ENCODE measurements around the gene FIBCD1.
A peak's percentile ranks its signal among the peaks of the same experiment; 100 is the strongest.

FIBCD1 gene

DNA sequence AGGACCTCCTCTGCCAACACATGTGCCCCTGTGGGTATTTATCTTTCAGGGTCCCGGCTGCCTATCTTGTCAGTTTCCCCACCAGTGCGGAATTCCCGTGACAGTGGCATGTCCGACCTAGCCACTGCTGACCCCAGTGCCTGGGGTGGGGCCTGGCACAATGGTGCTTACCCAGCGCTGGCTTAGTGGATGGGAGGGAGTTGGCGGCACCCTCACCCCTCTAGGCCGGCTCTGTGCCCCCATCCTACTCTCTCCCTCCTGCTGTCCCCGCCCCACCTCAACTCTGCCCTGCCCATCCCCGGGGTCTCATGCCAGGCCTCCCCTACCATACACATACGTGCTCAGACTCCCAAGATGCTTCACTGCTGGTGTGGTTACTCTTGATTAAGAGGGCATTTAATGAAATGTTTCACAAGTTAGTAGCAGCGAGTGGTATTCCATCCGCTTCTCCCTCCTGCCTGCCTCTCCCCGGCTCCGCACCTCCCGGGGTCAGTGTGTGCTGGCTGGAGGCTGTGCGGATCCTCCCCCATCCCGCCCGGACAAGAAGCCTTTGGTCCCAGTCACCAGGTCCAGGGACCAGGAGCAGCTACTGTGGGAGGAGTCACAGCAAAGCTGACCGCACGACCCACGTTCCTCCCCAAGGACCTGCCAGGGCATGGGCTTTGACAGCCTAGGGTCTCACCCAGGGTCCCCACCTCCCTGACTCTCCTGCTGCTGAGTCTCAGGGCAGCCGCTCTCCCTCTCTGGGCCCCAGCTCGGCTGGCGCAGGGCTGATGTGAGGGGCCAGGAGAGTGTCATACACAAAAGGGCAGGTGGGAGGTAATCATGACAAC, 32.9 kb downstream of the FIBCD1 start:
- DNase-seq, result no peak

DNA sequence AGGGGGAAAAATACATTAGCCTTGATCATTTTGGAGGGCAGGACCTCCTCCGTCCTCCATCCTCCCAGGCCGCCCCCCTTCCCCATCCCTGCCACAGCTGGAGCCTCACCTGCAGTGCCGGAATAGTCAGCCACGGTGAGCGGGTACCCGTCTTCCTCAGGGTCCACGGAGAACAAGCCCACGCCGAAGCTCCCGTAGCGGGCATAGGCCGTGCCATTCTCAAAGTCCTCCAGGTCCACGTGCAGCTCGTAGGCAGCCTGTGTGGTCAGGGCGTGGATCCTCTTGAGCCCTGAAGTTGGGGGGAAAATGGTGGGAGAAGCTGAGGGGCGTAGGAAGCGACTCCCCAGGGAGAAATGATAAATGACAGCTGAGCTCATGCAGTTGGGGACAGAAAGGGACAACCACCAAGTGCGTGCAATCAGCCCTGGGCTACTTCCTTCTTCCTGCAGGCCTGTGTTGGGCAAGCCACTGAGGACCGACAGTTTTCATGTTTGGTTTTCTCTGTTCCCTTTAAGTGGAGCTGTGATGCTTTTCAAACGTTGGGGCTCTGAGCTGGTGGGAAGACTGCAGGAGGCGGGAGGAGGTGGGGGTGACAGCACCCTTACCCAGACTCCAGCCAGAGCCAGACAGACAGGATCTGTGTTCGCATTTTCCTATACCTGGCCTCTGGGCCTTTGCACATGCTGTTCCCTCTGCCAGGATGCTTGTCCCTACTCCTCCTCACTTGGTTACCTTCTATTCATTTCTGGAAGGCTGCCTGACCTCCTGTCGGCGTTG, 33.7 kb downstream of the FIBCD1 start:
- no peak for DNase-seq

DNA sequence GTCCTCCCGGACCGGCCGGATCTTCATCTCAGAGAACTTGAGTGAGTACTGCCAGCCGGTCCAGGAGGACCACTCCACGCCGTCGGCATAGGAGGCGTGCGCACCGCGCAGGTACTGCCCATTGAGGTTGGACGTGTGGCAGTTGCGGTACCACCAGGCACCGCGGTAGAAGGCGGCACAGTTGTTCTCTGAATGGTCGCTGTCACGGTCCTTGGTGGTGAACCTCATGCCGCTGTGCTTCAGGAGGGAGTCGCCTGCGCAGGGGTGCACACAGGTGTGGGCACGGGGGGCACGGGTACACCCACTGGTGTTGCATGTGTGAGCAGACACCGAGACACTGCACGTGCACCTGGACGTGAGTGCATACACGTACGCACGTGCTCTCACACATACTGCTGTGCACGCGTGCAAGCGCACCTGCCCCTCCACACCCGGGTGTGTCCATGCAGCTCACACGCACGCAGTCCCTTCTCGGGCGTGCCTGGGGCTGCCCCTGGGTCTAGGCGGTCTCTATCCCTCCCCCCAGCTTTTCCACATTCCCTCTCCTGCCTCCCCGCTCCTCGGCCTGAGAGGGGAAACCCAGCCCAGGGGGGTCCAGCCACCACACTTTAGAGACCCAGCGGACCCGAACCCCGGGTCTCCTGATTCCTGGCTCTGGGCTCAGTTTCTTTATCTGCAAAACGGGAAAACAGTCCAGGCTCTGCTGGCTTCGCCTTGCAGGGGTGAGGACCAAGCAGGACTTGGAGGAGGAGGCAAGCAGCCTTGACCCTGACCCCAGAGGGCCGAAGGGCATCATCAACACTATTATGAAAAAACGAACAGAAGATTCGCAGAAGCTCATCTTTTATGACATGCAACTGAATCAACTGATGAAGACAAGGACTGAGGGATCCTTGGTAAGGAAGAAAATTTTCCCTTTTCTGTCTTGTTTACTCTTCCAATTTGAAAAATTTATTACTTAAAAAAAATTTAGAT, 34.7 kb downstream of the FIBCD1 start:
- DNase-seq, result no peak

DNA sequence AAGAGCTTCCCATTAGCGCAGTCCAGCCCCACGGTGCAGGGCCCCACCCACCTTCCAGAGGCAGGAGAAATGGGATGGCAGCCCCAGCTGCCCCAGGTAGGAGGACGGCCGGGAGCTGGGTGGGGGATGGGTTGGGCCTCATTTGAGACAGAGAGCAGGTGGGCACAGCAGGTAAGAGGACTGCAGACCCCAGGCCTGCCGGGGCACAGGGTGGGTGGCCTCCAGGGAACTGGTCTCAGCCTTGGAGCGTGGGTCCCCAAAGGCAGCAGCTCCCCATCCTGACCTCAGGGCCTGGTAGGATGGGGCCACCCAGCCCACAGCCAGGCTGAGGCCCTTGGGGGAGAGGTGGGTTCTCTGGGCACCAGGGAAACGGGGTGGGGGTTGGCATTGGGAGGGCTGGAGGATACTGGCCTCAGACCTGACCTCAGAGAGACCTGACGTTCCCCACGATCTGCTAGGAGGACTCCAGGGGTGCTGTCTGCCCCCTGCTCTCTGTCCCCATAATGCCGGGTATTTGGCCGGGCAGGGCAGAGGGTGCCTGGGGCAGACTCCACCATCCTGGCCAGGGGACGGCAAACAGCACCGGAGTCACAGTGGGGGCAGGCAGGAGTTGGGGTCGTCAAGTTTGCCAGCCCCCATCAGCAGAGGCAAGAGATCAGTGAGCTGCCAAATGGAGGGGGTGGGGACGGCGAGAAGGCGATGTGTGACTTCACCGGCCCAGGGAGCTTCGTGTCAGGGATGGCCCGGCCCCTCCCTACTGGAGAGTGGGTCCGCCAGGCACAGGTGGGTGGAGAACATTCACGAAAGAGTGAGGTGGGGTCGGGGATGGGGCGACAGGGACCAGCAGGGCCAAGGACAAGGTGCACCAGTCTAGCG, 35.6 kb downstream of the FIBCD1 start:
- no peak for DNase-seq

DNA sequence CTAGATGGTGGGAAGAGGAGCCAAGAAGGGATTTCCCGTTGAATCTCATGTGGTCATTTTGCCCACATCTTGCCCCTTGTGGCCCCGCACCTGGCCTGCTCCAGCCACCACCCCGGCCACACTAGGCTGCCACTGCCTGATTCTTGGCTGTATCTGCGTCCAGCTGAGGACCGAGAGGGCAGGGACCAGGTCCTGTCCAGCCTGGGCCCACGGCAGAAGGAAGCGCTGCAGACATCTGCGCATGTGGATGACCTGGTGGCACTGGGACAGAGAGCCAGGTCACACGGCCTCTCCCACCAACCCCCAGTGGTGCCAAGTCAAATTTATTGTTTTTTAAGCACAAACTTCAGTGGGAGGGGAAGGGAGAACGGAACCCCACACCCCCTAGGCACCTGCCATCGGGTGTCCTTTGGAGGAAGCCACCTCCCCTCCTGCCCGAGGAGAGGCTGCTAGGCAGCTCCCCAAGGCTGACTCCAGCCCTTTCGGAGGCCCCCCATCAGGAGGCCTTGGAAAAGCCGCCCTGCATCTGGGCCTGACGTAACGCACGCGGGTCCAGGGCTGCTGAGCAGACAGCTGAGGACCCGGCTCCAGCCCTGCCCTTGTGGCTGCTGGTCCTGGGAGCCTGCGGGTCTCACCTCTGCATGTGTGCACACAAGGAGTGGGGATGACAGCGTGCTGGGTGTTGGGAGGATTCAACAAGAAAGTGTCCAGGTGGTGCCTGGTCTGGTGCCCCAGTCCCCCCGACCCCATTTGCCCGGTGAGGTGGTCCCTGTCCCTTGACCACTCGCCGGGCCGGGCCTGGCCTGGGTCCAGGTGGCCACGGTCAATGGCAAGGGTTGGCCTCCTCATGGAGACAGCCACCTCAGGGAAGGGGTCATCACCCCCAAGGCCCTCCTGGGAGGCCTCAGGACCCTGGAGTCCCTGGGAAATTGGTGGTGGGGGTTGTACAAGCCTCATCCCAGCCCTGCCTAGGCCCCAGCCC, 36.6 kb downstream of the FIBCD1 start:
- DNase-seq, result no peak

DNA sequence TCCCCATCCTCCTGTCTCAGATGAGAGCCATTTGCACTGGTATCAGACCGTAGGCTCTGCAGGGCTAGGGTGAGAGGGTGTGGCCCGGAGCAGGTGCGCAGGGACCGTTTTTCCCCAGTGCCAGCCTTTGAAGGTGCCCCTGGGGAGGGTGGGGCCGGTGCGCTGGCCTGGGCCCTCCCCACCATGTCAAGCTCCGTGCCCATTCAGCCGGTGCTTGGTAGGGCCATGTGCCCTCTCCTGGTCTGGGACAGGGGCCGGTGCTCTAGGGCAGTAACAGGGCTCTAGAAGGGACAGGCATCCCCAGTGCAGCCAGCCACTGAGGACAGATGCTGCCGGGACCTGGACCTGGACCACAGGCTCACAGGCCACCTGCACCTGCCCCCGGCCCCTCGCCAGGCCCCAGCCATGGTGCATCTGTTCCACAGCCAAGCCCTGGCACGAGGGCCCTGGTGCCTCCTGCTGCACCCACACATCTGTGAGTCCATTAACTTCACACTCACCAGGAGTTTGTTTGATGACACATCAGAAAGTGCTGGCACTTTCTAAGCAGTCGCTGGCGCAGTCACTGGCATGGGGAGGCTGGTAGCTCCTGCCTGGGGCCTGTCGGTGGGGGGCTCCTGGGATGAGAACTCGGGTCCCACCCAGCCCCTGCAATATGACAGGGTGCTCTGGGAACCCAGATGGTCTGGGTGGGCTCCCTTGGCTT, 37.4 kb downstream of the FIBCD1 start:
- DNase-seq, result no peak

DNA sequence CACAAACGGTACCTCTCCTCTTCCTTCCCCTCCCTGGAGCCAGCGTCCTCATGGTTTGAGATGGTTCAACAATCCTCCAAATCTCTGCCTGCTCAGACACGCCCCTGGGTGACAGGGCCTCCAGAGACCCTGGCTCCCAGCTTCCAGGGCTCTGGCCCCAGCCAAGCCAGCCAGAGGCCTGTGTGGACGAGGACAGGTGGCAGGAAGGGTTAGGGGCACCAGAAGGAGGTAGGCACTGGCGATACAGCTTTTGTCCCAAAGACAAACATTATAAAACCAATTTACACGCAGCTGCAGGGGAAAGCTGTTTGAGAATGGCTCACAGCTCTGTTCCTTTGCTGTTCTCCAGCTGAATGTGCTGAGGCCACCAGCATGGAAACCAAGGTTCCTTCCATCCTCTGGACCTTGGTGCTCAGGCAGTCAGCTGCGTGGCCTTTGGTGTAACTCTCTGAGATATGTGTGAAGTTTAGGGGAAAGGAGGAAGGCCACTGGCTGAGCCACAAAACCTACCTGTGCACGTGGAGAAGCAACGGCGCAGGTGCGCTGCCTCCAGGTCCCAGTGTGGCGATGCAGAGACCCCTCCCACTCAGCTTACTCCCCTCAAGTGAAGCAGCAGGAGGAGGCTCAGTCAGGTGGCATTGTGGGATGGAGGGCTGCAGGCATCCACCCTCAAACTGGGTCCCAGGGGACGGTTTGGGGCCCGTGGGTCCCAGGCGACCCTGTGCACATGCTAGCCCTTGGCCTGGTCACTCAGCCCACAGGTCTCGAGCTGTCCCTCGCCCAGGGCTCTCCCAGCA, 38.1 kb downstream of the FIBCD1 start:
- no peak for DNase-seq

DNA sequence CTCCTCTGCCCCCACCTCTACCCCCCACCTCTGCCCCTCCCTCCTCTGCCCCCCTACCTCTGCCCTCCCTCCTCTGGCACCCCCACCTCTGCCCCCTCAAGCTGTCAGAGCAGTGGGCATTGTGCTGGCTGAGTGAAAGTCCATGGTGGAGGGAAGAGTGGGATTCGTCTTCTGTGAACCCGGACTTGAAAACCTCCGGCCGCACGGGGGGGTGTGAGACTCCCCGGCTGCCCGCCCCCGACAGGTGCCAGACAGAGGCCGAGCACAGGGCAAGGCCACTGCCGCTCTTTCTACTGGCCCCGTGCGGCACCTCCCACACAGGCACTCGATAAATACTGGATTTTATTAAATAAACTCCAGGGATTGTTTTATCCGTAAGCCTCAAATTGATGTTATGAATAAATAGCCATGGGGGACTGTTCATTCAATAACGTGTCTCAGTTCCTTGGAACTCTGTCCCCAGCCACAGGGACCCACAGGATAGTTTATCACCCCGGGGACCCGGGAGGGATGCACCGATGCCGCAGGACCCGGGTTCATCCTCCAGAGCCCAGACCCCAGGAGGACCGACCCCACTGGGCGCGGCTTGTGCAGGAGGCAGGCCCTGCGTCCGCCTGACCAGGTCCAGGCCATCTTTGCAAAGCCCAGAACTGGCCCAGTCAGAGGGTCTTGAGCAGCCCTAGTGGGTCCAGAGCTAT, 39.8 kb downstream of the FIBCD1 start:
- no peak for DNase-seq

DNA sequence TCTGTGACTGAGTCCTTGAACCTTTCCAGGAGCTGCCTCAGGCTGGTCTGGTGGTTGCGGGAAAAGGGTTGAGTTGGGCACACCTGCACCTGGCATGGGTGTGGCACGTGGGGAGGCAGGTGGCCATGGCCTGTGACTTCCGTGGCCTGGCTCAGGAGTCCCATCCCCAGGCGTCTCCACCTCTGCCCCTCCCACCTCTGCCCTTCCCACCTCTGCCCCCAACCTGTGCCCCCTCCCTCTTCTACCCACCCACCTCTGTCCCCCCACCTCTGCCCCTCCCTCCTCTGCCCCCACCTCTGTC, 40.5 kb downstream of the FIBCD1 start:
- no peak for DNase-seq

DNA sequence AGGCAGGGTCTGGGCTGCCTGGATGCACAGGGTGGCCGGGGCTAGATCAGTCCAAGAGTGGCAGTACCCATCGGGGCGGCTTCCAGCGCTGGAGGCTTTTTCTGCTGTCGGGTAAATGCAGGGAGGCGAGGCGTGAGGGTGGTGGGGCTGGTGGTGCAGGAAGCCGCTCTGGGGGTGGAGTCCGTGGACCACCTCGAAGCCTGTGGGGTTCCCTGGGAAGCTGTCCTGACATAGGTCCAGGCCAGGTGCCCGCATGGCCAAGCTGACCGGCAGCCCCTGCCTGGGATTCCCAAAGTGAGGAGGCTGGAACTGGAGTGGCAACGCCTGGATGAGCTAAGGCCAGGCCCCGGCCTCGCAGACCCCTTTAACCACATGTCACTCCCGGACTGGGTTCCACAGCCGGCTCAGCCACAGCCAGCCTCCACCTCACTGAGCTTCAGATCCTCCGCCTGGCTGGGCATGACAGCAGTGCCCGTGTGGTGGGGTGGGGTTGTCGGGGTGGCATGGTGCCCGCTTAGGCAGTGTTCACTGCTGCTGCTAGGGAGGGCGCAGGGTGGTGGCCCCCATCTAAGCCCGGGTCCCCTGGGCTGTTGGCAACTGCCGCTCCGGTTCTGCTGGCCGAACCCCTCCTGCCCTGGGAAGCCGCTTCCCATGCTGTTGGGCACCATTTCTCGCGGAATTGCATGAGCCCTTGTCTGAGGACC, 41.0 kb downstream of the FIBCD1 start:
- DNase-seq, result no peak

DNA sequence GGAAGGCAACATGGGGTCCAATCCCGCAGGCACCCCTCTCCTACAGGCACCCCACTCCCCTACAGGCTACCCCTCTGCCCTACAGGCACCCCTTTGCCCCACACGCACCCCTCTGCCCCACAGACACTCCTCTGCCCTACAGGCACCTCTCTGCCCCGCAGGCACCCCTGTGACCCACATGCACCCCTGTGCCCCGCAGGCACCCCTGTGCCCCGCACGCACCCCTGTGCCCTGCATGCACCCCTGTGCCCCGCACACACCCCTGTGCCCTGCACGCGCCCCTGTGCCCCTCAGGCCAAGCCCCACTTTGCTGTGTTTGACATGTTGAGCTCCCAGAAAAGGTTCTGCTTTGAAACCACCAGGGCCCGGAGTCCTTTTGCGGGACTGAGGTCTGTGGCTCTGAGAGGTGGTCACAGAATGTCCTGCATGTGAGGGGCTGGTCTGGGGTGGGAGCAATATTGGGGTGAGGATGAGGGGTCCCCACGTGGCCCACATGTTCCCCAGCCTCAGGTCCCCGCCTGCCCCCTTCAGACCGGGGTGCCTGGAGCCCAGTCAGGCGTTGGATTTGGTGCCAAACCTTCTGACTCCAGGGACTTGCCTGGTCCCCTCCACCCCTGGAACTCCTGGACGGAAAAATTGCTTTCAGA, 41.8 kb downstream of the FIBCD1 start:
- no peak for DNase-seq

DNA sequence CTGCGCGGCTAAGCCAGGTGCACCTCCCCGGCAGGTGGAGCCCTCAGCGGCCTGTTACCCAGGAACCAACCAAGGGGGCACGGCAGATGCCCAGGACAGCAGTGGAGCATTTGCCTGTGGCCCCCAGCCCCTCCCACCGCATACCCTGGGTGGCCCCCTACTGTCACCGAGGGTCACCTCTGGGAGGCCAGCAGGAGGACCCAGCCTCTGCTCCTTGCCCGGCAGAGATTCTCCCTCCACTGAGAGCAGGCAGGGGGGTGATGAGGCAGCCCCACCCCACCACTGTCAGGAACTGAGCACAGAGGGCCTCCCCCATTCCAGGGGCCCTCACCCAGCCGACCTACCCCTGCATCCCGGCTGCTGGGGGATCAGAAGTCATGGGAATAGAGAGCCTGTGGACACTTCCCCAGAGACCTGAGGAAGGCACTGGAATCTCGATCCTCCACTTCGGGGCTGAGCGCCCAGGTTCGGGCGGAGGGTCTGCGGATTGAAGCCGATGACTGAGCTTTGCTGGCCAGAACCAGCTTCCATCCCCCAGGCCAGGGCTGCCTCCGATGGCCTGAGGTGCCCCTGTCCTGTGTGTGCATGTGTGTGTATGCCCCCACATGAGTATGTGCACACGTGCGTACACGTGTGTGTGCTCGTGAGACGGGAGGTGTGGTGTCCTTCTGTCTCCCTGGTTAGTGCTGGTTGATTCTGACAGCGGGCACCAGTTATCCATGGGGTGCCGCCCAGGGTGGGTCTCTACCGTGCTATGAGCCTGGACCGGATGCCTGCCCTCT, 42.6 kb downstream of the FIBCD1 start, which contains the start of gene QRFP:
Gene QRFP (minus strand): TSS at position 580 of the 782 bp plus-strand sequence. CDS start 2,974 bp downstream, outside the sequence.
- DNase-seq, result peak; percentile 23

DNA sequence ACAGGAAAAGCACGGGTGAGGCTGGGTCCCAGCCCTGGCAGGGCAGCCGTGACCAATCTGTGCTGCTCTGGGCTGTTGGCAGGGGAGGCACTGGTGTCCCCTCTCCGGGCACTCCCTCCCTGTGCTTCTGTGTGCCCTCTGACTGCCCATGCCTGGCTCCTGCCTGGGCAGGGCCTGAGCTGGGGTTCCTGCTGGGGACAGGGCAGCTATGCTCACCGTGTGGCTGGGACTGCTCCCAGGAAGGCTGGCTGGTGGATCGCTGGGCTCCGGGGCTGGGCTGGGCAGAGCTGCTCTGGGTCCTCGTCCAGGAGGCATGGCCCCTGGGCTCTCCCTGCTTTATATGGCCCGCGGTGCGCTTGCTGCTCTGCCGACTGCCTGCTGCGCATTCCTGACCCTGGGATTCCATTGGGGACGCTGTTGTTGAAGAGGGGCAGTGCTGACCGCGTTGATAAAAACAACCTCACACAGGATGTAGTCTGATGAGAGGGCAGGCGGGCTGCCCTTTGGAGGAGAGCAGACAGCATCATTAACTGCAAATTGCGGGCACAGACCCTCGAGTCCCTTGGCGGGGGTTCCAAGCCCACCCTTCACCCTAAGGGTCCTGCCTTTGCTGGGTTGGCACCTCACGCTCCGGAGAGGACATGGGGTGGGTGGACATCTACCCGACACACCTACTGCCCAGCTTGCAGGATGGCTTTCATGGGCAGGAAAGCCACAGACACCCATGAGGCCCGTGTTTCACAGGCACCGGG, 43.4 kb downstream of the FIBCD1 start:
- no peak for DNase-seq

DNA sequence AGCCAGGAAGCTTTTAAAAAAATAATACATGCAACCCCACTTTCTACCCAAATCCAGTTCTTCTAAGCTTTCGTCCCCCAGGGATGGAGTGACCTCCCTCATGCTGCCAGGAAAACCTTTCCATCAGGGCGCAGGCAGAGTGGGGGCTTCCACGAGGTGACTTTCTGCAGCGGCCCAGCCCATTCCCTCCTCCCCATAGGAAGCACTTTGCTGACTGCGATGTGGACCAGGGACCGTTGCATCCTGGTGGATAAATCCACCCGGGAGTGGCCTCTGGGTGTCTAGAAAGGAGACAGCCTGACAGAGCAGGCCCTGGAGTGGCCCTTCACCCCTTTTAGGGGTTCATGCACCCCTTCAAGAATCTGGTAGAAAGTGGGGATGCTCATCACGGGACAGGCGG, 44.0 kb downstream of the FIBCD1 start:
- no peak for DNase-seq

DNA sequence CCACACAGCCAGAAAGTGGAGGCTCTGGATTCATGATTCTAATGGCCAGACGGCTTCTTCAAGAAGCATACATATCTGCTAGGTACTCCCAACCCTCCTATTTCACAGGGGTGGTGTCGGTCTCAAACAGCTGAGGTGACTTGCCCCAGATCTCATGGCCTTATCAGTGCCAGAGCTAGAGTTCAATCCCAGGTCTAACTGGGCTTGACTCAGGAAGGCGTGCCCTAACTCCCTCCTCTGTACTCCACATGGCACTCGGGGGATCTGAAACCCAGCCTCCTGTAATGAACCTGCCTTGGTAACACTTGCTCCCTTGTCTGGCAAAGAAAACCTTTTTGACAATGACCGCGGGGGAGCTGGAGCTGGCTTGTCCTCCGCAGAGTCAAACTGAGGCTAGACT, 44.5 kb downstream of the FIBCD1 start:
- DNase-seq, result no peak
